Type B pancreatic cell (in vitro differentiated cells): ENCODE data around the gene CNTNAP2. TPM values are rescaled to one million over a fixed set of nuclear protein-coding genes. Genes with fewer than 3 reads are reported as not detected.

Source experiments
- DNase-seq: peaks from one replicate; pipeline ENCODE4 v3.0.0; 2021; ENCODE audit warnings: mixed read lengths; ENCODE audit not compliant: unreplicated experiment; ENCODE audit errors: extremely low spot score
- H3K27ac Mint-ChIP-seq: 2 replicates; pipeline ENCODE4 v1.8.0; 2021; ENCODE audit warnings: mild to moderate bottlenecking, mixed read lengths
- H3K27me3 Mint-ChIP-seq: 2 replicates; pipeline ENCODE4 v1.8.0; 2021; ENCODE audit warnings: mixed read lengths
- H3K36me3 Mint-ChIP-seq: 2 replicates; pipeline ENCODE4 v1.8.0; 2021; ENCODE audit warnings: mixed read lengths
- H3K4me1 Mint-ChIP-seq: one replicate; pipeline ENCODE4 v1.8.0; 2021; ENCODE audit warnings: mixed read lengths; ENCODE audit not compliant: unreplicated experiment
- H3K4me3 Mint-ChIP-seq: 2 replicates; pipeline ENCODE4 v1.8.0; 2021; ENCODE audit warnings: mild to moderate bottlenecking, mixed read lengths
- H3K9me3 Mint-ChIP-seq: 2 replicates; pipeline ENCODE4 v1.8.0; 2021; ENCODE audit warnings: mixed read lengths
- CTCF ChIP-seq: fragments of 200-600 bp; sonication (generic); conservative IDR thresholded peaks from 2 replicates; pipeline ENCODE4 v1.5.0; 2021; ENCODE audit warnings: antibody characterized with exemption, mild to moderate bottlenecking
- total RNA-seq: library from RNA; stranded (reverse); gene quantifications from 2 replicates; pipeline ENCODE4 v1.2.1, GENCODE V29; 2021; ENCODE audit warnings: low replicate concordance

CNTNAP2 gene
- total RNA-seq, 1 donor from 2014 or later, result 26.8 TPM

DNA sequence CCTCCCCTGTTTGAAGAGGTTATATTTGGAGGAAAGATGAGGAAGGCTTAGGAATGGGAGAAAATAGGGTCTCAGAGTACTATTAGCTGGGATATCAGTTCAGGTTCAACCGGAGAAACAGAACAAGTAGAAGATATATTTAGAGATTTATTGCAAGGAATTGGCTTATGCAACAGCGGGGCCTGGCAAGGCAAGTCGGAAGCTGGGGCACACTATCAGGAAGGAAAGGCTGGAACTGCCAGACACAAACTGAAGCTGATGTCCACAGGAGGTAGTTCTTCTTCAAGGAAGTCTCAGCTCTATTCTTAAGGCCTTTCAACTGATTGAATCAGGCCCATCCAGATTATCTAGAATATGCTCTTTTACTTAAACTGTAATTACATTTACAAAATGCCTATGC is 1534.4 kb downstream of the CNTNAP2 start:
- no peaks in the 10 kb centered on the region for H3K27me3 Mint-ChIP-seq
- H3K36me3 Mint-ChIP-seq, result no peaks in the 10 kb centered on the region
- TF ChIP-seq CTCF, result no peak
- no peaks in the 10 kb centered on the region for H3K4me1 Mint-ChIP-seq
- H3K4me3 Mint-ChIP-seq, result no peak overlapping the region
- no peak overlapping the region for H3K27ac Mint-ChIP-seq
- DNase-seq, result no peak
- no peaks in the 10 kb centered on the region for H3K9me3 Mint-ChIP-seq

- Mint-ChIP-seq H3K4me1 (no peaks in the 10 kb centered on the region), H3K27me3 (no peaks in the 10 kb centered on the region), H3K4me3 (no peak overlapping the region), H3K9me3 (no peaks in the 10 kb centered on the region), H3K27ac (no peak overlapping the region), H3K36me3 (no peaks in the 10 kb centered on the region)
- no peak for TF ChIP-seq CTCF
- DNase-seq, result no peak
Observed at GRCh38 chr7:147651601-147652000, 1535.0 kb downstream of the CNTNAP2 start.

DNA sequence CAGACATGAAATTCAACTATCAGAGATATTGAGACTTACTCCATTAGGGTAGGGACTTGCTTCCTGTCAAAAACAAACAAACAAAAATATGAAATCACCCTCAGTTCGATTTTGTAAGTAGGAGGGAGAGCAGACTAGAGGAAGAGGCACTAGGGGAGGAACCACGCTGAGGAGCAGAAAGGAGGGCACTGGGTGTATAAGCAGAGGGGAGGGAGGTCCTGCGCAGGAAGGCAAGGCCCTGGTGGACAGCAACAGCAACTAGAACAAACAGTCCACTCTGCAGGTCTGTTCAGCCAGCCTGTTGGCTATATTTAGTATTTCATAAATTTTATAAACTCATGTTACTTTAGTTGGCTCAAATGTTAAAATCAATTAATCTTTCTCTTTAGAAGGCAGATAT is 1536.9 kb downstream of the CNTNAP2 start:
- H3K27me3 Mint-ChIP-seq, result no peaks in the 10 kb centered on the region
- DNase-seq, result no peak
- peaks cover 4% of the 10 kb centered on the region for H3K9me3 Mint-ChIP-seq
- no peak for TF ChIP-seq CTCF
- H3K4me3 Mint-ChIP-seq, result no peak overlapping the region
- H3K27ac Mint-ChIP-seq, result no peak overlapping the region
- peaks cover 4% of the 10 kb centered on the region for H3K4me1 Mint-ChIP-seq
- H3K36me3 Mint-ChIP-seq, result no peaks in the 10 kb centered on the region

GRCh38 chr7:147658392-147658967 is 1541.9 kb downstream of the CNTNAP2 start:
- H3K36me3 Mint-ChIP-seq, result no peaks in the 10 kb centered on the region
- H3K4me3 Mint-ChIP-seq, result peak overlapping the region; percentile 6
- H3K4me1 Mint-ChIP-seq, result peaks cover 9% of the 10 kb centered on the region
- TF ChIP-seq CTCF, result no peak
- DNase-seq, result no peak
- no peaks in the 10 kb centered on the region for H3K27me3 Mint-ChIP-seq
- H3K9me3 Mint-ChIP-seq, result peaks cover 8% of the 10 kb centered on the region
- H3K27ac Mint-ChIP-seq, result no peak overlapping the region

GRCh38 chr7:147659036-147659995 is 1542.7 kb downstream of the CNTNAP2 start:
- no peaks in the 10 kb centered on the region for H3K27me3 Mint-ChIP-seq
- H3K4me1 Mint-ChIP-seq, result peaks cover 9% of the 10 kb centered on the region
- no peak for TF ChIP-seq CTCF
- H3K4me3 Mint-ChIP-seq, result peak overlapping the region; percentile 6
- DNase-seq, result no peak
- no peaks in the 10 kb centered on the region for H3K36me3 Mint-ChIP-seq
- H3K9me3 Mint-ChIP-seq, result peaks cover 8% of the 10 kb centered on the region
- no peak overlapping the region for H3K27ac Mint-ChIP-seq
